GM11168 (cell line): ENCODE measurements around the gene ZNF75A.

Source experiments
- in situ Hi-C: fragments of 300-500 bp; cut with MboI; formaldehyde crosslinking; loops from one replicate; pipeline ENCODE4 v1.12.0; 2022; ENCODE audit warnings: low sequenced_read_pairs; ENCODE audit not compliant: unreplicated experiment

The ZNF75A gene

DNA sequence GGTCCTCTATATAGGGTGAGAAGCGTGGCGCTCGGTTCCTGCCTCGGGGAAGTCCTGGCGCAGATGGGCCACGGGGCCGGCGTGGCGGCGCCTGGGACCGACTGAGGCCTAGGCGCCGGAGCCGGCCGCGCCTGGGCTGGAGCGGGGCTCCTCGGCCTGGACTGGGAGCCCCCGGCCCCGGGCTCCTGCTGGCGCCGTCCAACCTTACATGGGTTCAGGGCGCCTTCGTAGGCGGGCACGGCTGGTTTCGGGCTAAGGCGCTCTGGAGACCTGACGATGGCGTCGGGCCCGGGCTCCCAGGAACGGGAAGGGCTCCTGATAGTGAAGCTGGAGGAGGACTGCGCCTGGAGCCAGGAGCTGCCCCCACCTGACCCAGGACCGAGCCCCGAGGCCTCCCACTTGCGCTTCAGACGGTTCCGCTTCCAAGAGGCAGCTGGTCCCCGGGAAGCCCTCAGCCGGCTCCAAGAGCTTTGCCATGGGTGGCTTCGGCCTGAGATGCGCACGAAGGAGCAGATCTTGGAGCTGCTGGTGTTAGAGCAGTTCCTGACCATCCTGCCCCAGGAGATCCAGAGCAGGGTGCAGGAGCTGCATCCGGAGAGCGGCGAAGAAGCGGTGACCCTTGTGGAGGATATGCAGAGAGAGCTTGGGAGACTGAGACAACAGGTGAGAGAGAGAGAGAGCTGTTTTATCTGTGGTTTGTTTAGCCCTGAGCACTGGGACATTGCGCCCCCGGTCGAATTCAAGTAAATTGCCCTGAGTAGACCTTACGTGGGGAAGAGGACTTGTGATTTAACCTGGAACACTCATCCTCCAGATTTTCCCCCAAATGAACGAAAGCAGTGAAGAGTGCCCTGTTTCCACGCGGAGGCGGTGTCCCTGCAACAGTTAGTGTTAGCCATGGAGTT lies 21.5 kb upstream of the ZNF75A start:
- in situ Hi-C loops = no loop called here

DNA sequence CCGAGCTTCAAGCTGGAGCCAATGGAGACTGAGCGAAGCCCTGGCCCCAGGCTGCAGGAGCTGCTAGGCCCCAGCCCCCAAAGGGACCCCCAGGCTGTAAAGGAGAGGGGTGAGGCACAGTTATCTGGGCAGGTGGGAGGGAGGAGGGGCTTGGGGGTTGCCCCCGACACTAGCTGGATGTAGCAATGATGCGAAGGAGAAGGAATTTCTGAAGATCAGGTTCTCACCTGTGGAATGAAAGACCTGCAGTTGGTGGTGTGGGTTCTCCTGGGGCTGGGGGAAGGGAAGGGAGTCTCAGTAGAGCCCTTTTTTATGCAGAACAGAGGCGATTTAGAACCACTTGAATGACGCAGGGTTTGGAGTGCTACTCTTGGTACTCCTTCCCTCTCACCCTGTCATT lies 20.2 kb upstream of the ZNF75A start:
- in situ Hi-C loops = no loop called here

DNA sequence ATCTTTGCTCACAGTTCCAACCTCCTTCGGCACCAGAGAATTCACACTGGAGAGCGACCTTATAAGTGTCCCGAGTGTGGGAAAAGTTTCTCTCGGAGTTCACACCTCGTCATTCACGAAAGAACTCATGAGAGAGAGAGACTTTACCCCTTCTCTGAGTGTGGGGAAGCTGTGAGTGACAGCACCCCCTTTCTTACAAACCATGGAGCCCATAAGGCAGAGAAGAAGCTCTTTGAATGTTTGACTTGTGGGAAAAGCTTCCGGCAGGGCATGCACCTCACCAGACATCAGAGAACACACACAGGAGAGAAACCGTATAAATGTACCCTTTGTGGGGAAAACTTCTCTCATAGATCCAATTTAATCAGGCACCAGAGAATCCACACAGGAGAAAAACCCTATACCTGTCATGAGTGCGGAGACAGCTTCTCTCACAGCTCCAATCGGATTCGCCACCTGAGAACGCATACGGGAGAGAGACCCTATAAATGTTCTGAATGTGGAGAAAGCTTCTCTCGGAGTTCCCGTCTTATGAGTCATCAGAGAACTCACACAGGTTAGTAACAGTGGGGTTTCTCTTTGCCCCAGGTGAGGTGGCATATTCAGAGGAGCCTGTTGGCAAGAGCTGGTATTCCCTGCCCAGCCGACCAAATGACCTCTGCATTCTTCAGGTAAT lies 15.2 kb upstream of the ZNF75A start:
- in situ Hi-C loops = no loop called here

DNA sequence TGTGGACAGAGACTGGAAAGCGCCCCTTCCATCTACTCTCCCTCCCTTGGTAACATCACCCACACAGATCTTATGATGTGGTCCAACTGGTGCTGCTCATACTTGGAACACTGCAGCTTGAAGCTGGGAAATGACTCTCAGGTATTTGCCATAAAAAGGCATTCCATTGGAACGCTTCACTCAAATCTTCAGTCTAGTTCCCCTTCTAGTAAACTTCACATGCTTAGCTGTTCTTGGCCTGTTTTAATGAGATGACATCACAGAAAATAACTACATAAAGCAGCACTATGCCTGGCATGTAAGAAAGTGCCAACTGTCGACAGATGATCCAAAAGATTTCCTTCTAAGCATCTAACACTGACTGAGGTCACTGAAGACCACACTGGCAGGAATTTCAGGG lies 12.7 kb upstream of the ZNF75A start:
- in situ Hi-C loops = no loop called here

DNA sequence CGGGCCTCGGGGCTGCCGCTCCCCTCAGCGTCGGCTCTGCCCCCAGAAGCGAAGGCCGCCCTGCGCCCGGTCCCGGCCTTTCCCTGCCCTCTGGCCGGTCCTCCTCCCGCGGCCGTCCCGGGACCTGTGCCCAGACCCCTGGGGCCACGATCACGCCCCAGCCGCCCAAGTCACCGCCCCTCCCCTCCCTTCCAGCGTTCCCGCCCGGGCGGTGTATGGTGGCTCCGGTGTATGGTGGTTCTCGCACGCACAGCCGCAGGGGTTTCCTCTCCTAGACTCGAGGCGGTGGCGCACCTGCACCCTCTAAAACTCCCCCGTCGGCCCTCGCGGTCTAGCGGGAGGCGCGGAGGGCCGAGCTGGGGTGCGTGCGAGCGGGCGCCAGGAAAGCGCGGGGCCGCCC lies 10.1 kb upstream of the ZNF75A start:
- in situ Hi-C loops = no loop called here

DNA sequence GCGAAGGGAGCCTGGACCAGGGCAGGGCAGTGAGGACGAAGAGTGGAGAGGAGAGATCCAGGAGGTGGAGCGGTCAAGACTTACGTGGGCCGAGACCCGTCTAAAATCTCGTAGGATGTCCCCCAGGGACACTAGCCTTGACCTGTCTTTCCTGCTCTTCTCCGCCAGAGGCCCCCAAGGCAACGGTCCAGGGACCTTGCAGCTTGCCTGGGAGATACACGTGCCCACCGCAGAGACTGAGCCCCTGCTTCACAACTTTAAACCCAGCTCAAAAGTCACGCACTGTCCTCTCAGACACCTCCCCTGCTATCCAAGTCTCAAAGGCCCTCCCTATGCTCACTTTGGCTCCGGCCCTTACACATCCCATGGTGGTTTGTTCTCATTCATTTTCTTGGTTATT lies 9.5 kb upstream of the ZNF75A start:
- in situ Hi-C loops = no loop called here

DNA sequence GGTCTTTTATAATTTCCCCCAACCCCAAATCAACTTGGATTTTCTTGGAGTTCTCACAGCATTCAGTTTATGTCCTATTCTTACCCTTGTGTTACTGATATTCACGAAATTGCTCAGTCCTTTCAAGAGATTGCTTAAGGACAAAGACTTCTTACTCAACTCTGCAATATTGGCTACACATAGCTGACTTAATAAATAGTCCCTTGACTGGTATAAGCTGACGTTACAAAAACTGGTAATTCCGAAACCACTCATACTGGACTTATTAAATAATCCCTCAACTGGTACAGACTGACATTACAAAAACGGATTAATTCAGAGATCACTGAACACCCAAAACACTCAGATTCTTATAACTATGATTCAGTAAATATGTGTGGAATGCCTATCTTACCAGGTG lies 927 bp upstream of the ZNF75A start:
- in situ Hi-C loops = no loop called here

DNA sequence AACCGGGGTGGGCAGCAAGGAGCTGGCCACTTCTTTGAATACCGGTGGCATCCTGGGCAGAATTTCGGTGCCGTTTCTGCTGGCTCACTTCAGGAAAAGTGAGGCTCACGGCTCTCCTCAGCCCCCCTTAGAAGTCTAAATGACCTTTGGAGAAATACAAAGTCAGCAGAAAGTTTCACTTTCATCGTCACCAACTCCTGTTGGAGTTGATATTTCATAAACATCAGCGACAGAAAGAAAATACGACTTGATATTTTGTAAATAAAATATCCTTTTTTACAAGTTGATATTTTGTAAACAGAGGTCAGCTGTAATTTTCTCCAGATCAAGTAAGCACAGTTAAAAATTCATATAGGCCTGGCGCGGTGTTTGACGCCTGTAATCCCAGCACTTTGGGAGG lies 781 bp downstream of the ZNF75A start:
- in situ Hi-C loops = no loop called here

DNA sequence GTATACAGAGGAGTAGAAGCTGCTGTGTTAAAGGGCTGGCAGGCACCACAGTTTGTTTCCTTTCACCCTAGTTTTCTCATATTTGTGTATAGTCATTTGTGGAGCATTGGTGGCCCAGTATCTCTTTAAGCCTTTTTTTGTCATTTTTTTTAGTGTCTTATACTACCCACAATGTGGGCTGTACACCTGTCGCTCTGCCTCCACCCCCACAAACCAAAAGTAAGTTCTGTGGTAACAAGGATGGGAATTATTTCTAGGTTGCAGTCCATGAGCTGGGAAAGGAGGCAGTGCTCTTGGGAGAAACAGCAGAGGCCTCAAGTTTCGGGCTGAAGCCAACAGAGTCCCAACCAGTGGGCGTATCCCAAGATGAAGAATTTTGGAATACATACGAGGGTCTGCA lies 6.2 kb downstream of the ZNF75A start:
- in situ Hi-C loops = no loop called here

DNA sequence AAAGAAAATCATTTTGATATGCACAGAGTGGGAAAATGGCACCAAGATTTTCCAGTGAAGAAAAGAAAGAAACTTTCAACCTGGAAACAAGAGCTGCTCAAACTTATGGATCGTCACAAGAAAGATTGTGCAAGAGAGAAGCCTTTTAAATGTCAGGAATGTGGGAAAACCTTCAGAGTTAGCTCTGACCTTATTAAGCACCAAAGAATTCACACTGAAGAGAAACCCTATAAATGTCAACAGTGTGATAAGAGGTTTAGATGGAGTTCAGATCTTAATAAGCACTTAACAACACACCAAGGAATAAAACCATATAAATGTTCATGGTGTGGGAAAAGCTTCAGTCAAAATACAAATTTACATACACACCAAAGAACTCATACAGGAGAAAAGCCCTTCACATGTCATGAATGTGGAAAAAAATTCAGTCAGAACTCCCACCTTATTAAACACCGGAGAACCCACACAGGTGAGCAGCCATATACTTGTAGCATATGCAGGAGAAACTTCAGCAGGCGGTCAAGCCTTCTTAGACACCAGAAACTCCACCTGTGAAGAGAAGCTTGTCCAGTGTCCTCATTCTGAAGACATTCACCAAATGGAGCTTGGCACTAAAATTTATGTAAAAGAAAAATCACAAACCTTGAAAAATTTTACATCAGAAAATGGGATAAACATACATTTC lies 12.2 kb downstream of the ZNF75A start:
- in situ Hi-C loops = no loop called here

DNA sequence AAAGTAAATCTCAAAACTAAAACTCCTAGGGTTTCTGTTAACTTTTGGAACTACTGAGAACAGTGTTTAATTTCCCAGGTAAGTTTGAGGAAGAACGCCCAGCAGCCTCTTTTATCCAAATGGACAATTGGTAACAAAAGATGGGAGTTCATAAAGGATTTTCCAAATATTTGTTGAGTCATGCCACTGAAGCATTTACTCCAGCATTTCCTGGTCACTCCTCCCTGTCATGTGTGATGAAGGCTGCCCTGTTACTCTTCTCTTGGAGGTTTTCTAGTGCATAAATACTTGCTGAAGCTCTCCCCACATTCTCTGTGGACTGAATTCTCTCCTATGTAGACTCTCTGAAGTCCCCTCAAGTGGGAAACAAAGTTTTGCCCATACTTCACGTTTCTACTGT lies 16.5 kb downstream of the ZNF75A start:
- in situ Hi-C loops = no loop called here

DNA sequence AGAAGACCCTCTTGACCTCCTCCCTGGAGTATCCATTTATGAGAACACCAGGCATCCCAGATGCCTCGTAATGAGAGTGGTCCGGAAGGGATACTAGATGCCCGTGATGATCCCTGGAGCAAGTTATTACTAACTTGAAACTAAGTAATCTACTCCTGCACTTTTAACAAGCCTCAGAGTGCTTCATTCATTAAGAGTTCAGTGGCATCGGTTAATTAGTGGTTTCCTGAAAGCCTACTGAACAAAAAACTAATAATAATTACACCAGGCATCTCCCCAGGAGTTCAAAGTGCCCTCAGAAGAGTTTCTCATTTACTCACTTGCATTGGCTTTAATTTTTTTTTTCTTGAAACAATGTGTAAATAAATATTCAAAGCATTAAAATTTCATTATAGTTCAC lies 22.2 kb downstream of the ZNF75A start:
- in situ Hi-C loops = no loop called here

DNA sequence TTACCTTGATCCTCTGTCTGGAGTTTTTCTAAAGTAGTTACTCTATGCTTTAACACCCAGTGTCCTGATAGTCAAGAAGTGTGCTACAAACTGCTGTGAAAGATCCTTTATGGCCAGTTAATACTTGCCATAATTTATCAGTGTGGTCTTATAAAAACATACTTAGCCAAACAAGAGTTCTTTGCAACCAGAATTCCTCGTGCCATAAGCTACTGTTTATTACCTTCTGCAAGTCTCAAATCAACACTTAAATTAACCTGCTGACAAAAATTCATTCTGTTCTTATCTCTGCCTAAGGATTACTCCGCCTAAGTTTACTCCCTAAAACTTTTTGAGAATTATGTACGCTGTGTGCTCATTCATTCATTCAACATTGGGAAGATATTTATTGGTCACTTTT lies 22.8 kb downstream of the ZNF75A start:
- in situ Hi-C loops = no loop called here

DNA sequence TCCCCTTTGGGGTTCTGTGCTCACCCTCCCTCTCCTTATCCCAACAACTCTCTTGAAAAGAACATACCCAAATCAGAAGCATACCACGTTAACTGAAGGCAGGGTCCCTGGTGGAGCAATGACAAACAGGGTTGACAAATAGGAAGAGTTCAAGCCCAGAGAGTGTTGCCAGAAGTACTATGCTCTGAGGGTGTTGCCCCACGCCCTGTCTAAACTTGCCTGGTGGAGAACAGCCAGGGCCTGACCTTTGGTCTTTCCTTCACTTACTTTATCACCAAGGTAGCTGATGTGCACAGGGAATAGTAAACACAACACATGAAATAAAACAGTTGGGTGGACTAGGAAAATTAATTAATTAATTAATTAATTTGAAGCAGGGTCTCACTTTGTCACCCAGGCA lies 23.3 kb downstream of the ZNF75A start:
- in situ Hi-C loops = no loop called here

DNA sequence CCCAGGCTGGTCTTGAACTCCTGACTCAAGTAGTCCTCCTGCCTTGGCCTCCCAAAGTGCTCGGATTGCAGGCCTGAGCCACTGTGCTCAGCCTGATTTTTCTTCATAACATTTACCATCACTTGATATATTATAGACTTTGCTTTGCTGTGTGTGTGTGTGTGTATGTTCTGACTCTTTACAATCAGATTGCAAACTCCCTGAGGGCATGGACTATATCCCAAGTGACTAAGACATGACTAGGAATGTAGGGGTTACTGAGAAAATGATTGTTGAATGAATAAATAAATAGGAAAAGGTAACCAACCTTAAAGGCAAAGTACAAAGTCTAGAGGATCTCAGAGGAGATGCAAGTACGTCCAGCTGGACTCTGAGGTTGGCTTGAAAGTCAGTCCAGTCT lies 40.7 kb downstream of the ZNF75A start:
- in situ Hi-C loops = no loop called here

DNA sequence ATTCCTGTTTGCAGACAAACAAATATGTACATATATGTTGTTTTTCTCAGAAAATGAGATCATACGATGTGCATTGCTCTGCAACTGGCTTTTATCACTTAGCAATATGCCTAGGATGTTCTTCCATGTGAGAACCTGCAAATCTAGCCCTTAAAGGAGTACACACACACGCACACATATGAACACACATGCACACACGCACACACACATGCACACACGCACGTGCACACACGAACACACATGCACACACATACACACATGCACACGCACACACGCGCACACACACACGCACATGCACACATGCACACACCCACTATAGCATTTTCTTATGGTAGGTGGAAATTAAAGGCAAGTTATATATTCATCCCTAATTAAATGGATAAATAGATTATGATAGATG lies 42.3 kb downstream of the ZNF75A start:
- in situ Hi-C loops = no loop called here

DNA sequence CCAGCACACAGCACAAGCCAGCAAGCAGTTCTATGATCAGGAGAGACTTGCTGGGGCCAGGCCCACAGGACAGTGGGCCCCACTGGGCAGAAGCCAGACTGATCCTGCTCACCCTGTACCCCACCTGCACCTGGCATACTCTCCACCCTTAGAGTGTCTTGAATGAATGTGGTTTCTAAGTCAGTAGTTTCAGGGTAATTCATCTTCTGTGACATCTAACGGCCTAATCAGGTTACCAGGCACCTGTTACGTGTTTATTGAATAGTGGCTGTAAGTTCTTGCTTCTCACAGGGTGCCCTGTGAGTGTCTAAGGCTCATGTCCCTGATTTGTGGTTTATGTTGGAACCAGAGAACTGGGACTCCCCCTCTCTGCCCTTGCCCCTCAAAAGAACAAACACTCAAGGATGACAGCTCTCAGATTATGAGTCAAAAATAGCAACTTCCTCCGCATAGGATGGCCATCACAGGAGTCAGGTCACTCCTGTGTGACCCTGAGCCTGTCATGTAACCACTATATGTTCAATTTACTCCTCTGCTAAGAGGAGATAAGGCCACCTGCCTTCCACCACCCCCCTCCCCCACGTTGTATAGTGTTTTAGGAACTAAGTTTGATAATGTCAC lies 43.4 kb downstream of the ZNF75A start:
- in situ Hi-C loops = no loop called here

DNA sequence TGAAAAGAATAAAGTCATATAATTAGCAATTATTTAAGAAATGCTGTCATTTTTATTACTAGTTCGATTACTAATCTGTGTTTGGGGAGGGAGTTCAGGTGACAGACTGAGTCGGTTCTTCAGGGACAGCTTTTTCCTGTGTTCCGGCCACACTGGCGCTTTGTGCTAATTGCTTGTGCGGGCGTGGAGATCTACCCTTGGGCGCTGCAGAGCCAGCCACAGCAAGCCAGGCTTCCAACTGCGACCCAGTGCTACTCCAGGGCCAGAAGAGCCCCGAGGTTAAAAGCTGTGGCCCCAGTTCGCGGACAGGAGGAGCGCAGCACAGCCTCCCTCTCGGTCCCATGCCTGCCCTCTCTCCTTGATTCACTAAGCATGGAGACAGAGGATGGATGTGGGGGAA lies 43.9 kb downstream of the ZNF75A start:
- in situ Hi-C loops = no loop called here

DNA sequence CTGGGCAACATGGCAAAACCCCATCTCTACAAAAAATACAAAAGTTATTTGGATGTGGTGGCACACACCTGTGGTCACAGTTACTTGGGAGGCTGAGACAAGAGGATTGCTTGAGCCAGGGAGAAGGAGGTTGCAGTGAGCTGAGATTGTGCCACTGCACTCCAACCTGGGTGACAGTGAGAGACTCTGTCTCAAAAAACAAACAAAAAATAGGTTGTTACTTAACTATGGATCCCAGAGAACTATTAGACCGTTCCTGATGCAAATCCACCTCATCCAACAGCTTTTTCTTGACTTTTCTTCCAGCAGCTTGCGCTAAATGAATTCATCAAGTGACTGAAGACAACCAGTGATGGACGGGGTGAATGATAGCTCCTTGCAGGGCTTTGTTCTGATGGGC lies 50.3 kb downstream of the ZNF75A start, which contains the start of gene OR2C1:
TSS of gene OR2C1 (plus strand) at position 301 of the 400 bp plus-strand sequence. CDS start at position 353, 52 bp downstream.
- in situ Hi-C loops = no loop called here

DNA sequence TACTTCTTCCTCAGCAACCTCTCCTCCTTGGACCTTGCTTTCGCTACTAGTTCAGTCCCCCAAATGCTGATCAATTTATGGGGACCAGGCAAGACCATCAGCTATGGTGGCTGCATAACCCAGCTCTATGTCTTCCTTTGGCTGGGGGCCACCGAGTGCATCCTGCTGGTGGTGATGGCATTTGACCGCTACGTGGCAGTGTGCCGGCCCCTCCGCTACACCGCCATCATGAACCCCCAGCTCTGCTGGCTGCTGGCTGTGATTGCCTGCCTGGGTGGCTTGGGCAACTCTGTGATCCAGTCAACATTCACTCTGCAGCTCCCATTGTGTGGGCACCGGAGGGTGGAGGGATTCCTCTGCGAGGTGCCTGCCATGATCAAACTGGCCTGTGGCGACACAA lies 50.8 kb downstream of the ZNF75A start:
- in situ Hi-C loops = no loop called here

DNA sequence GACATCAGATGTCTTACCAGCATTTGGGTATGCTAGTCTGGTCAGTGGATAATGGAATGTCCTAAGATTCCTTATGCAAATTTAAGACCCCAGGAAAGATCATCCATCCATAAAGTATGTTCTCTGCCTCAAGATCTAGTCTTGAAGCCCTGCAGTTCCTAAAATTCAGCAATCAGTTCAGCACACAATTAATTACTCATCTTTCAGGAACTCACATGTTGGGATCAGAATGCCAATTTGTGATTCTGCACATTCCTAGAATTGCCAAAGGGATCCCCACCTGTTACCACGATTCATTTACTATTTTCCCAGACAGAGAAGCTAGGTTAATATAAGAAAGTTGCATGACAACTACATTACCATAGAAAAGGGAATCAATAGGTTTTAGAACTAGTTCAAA lies 53.6 kb downstream of the ZNF75A start:
- in situ Hi-C loops = no loop called here
